Osteoblast (primary cell): ENCODE data around the gene ANKRD33B. TPM values are rescaled to one million over a fixed set of nuclear protein-coding genes. Genes with fewer than 3 reads are reported as not detected.

ENCODE experiments used
- DNase-seq: peaks from one replicate; pipeline ENCODE4 v3.0.0; 2011; ENCODE audit warnings: low spot score, mixed read lengths; ENCODE audit not compliant: insufficient read length; ENCODE audit errors: missing footprints
- H2AFZ ChIP-seq: 2 replicates; pipeline ENCODE4 v1.6.0; 2011; ENCODE audit warnings: mild to moderate bottlenecking, low read length
- H3K27ac ChIP-seq: 2 replicates; pipeline ENCODE4 v1.5.1; 2011; ENCODE audit warnings: mild to moderate bottlenecking, low read depth, low read length, moderate library complexity
- H3K27me3 ChIP-seq: 2 replicates; pipeline ENCODE4 v1.6.0; 2012; ENCODE audit warnings: mild to moderate bottlenecking, control low read depth, inconsistent platforms, low read length, moderate library complexity; ENCODE audit not compliant: insufficient read depth
- H3K36me3 ChIP-seq: 2 replicates; pipeline ENCODE4 v1.5.1; 2011; ENCODE audit warnings: mild to moderate bottlenecking, low read length, control low read depth, moderate library complexity; ENCODE audit not compliant: insufficient read depth
- H3K4me1 ChIP-seq: 2 replicates; pipeline ENCODE4 v1.5.1; 2011; ENCODE audit warnings: mild to moderate bottlenecking, low read length, control low read depth, moderate library complexity; ENCODE audit not compliant: insufficient read depth
- H3K4me2 ChIP-seq: 2 replicates; pipeline ENCODE4 v1.6.0; 2011; ENCODE audit warnings: mild to moderate bottlenecking, low read length; ENCODE audit not compliant: insufficient read depth
- H3K4me3 ChIP-seq: fragments of 200-600 bp; sonication (generic); 3 replicates; pipeline ENCODE4 v1.5.1; 2012; ENCODE audit warnings: mild to moderate bottlenecking, low read length, inconsistent platforms; ENCODE audit not compliant: insufficient read depth
- H3K79me2 ChIP-seq: 2 replicates; pipeline ENCODE4 v1.6.0; 2012; ENCODE audit warnings: mild to moderate bottlenecking, low read length, control low read depth, inconsistent platforms; ENCODE audit not compliant: insufficient read depth
- H3K9me3 ChIP-seq: 2 replicates; pipeline ENCODE4 v1.5.1; 2011; ENCODE audit warnings: low read depth, low read length, control low read depth
- H4K20me1 ChIP-seq: 2 replicates; pipeline ENCODE4 v1.6.0; 2012; ENCODE audit warnings: mild to moderate bottlenecking, low read length, control low read depth; ENCODE audit not compliant: insufficient read depth
- total RNA-seq: library from RNA; depleted of rRNA; stranded (reverse); fragments of >200 nt; gene quantifications from 2 replicates; pipeline ENCODE4 v1.2.3, GENCODE V29; 2012
- TF ChIP-seq, protein P1 (sequence below): IDR thresholded peaks from 2 replicates; pipeline ENCODE4 v1.5.1; 2011; ENCODE audit warnings: mild to moderate bottlenecking, low read depth, low read length, moderate library complexity; ENCODE audit errors: extremely low read depth

ANKRD33B gene
- total RNA-seq, 1 donor: 5.1 TPM

DNA sequence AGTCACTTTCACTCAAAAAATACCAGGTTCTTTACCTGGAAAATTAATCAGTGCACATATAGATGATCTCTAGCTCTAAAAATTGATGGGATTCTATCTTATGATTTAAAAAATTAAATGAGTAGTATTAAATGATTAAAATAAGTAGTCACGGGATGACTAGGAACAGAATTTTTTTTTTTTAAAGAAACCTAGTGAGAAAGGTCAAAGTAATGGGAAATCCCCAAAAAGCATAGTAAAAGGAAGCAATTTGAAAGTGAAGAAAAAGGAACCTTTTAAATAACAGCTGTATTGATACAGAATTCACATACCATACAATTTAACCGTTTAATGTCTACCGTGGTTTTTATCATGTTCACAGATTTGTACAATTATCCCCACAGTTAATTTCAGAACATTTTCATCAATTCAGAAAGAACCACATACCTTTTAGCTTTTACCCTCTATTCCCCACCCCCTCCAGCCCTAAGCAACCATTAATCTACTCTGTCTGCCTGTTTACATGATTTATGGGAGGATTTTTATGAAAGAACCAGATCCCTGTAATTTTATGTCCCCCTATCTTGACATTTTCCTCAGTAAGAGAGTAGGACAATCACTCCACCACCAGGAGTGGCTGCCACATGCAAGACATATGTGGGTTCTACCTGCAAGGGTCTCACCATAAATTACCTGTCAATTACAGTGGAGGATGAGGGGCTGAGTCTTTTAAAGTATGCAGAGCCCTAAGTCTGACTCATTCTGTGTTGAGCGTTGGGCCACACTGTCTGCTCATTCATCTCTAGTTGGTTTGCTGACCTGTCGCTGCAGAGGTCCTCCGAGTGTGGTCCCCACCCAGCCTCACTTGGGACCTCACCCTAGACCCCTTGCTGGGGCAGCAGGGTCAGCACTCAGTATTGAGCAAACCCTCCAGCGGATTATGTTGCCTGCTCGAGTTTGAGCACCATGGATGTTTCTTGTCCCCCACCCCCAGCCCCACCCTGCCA, 16.0 kb downstream of the ANKRD33B start:
- H4K20me1 ChIP-seq: peaks cover 8% of the 10 kb centered on the region
- H3K27me3 ChIP-seq: peaks cover 3% of the 10 kb centered on the region
- H3K4me3 ChIP-seq: no peak overlapping the region
- no peaks in the 10 kb centered on the region for H3K36me3 ChIP-seq
- H3K27ac ChIP-seq: no peak overlapping the region
- no peaks in the 10 kb centered on the region for H3K9me3 ChIP-seq
- DNase-seq: no peak
- no peak overlapping the region for H3K4me2 ChIP-seq
- TF ChIP-seq, protein P1, sequence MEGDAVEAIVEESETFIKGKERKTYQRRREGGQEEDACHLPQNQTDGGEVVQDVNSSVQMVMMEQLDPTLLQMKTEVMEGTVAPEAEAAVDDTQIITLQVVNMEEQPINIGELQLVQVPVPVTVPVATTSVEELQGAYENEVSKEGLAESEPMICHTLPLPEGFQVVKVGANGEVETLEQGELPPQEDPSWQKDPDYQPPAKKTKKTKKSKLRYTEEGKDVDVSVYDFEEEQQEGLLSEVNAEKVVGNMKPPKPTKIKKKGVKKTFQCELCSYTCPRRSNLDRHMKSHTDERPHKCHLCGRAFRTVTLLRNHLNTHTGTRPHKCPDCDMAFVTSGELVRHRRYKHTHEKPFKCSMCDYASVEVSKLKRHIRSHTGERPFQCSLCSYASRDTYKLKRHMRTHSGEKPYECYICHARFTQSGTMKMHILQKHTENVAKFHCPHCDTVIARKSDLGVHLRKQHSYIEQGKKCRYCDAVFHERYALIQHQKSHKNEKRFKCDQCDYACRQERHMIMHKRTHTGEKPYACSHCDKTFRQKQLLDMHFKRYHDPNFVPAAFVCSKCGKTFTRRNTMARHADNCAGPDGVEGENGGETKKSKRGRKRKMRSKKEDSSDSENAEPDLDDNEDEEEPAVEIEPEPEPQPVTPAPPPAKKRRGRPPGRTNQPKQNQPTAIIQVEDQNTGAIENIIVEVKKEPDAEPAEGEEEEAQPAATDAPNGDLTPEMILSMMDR: no peak
- no peak overlapping the region for H2AFZ ChIP-seq
- H3K4me1 ChIP-seq: peaks cover 6% of the 10 kb centered on the region
- peaks cover 9% of the 10 kb centered on the region for H3K79me2 ChIP-seq

DNA sequence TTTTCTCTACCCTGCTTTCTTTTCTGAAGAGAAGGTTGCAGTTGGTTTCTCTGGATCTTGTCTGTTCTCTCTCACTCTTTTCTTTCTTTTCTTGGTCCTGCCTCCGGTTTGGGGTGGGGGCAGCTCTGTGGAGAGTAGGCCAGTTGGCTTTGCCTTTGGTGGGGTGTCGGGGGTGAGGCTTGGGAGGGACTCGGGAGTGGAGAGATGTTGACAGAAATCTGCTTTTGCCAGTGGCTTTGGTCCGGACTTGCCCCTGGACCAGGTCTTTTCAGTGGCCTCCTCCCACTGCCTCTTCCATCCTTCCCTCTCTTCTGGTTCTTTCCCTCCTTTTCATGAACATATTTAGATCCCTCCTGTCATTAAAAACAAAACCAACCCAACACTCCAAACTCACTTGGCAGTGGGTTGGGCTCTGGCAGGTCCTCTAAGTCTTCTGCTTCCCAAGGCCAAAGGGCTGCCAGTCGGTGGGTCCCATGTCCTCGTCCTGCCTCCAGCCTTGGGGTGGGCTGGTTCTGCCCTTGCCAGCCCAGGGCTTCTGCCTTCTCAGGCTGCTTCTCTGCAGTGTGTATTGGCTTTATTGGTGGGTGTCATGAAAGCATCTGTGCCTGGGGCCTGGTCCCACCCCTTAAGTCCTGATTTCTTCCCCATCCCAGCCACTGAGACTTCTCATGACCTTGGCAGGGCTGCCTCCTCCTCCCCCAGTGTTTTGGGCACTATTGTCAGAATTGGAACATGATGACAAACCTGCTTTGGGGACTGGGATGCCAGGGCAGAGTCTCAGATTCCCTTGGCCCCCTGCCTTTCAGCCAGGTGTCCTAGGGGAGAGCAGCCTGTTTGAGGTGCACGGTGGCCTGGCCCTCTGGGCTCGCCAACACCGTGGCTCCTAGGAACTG, 16.9 kb downstream of the ANKRD33B start:
- no peak overlapping the region for H3K27ac ChIP-seq
- no peak overlapping the region for H3K4me3 ChIP-seq
- H3K79me2 ChIP-seq: peaks cover 12% of the 10 kb centered on the region
- H3K36me3 ChIP-seq: no peaks in the 10 kb centered on the region
- peaks cover 6% of the 10 kb centered on the region for H3K4me1 ChIP-seq
- no peak overlapping the region for H2AFZ ChIP-seq
- peaks cover 13% of the 10 kb centered on the region for H4K20me1 ChIP-seq
- TF ChIP-seq, protein P1: no peak
- H3K9me3 ChIP-seq: no peaks in the 10 kb centered on the region
- DNase-seq: no peak
- peaks cover 6% of the 10 kb centered on the region for H3K27me3 ChIP-seq
- H3K4me2 ChIP-seq: no peak overlapping the region

DNA sequence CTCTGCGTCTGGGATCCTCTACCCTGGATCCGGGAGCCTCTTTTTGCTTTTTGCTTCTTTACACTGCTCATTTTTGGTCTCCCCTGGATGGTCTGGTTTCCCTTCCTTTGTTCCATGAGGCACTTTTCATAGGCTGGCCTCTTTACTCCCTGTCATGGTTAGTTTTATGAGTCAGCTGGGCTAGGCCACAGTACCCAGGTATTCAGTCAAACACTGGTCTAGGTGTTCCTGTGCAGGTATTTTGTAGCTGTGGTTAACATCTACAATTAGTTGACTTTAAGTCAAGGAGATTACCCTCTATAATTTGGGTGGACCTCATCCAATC, 17.5 kb downstream of the ANKRD33B start:
- Histone ChIP-seq H3K9me3 (no peaks in the 10 kb centered on the region), H3K79me2 (peaks cover 12% of the 10 kb centered on the region), H4K20me1 (peaks cover 14% of the 10 kb centered on the region), H3K4me1 (peaks cover 6% of the 10 kb centered on the region), H3K27ac (no peak overlapping the region), H3K27me3 (peaks cover 6% of the 10 kb centered on the region), H2AFZ (no peak overlapping the region), H3K4me3 (no peak overlapping the region), H3K36me3 (no peaks in the 10 kb centered on the region), H3K4me2 (no peak overlapping the region)
- no peak for DNase-seq
- TF ChIP-seq, protein P1: no peak
